Heart left ventricle (tissue), 16 donors: ENCODE results near the gene KCNA2. TPM values are rescaled to one million over a fixed set of nuclear protein-coding genes. Genes with fewer than 3 reads are reported as not detected.

Experiments
- ATAC-seq, 4 donors: fragments of 200-7000 bp; cut with Tn5 transposase; one replicate each; pipeline ENCODE4 v1.9.1; 2020 to 2022; ENCODE audit warnings: moderate library complexity in 4 of 4, mild to moderate bottlenecking in 3 of 4, moderate number of reproducible peaks in 1 of 4
- DNase-seq, 5 donors: peaks; one replicate each; pipeline ENCODE4 v3.0.0-alpha.2; 2020
- H3K27ac ChIP-seq, 12 donors: fragments of 200-600 bp; sonication (generic) in 4 of 12; one replicate each; pipeline versions ENCODE4 v1.5.0 to v1.8.0; 2016 to 2022; ENCODE audit warnings: mild to moderate bottlenecking in 2 of 12
- H3K27me3 ChIP-seq, 9 donors: fragments of 200-600 bp; sonication (generic) in 2 of 9; one replicate each; pipeline versions ENCODE4 v1.5.1 to v1.8.0; 2016 to 2022; ENCODE audit warnings: mild to moderate bottlenecking in 3 of 9
- H3K36me3 ChIP-seq, 9 donors: fragments of 200-600 bp; sonication (generic) in 2 of 9; one replicate each; pipeline versions ENCODE4 v1.5.0 to v1.8.0; 2018 to 2022; ENCODE audit warnings: mild to moderate bottlenecking in 2 of 9
- H3K4me1 ChIP-seq, 12 donors: fragments of 200-600 bp; sonication (generic) in 4 of 12; one replicate each; pipeline versions ENCODE4 v1.5.0 to v1.8.0; 2016 to 2022; ENCODE audit warnings: mild to moderate bottlenecking in 3 of 12
- H3K4me3 ChIP-seq, 12 donors: fragments of 200-600 bp; sonication (generic) in 4 of 12; one replicate each; pipeline versions ENCODE4 v1.5.0 to v1.8.0; 2017 to 2022; ENCODE audit warnings: mild to moderate bottlenecking in 9 of 12, moderate library complexity in 4 of 12
- H3K9me3 ChIP-seq, 12 donors: fragments of 200-600 bp; sonication (generic) in 4 of 12; one replicate each; pipeline versions ENCODE4 v1.5.0 to v1.8.0; 2016 to 2022; ENCODE audit warnings: mild to moderate bottlenecking in 1 of 12
- CTCF ChIP-seq, 12 donors: fragments of 200-600 bp; sonication (generic) in 4 of 12; IDR thresholded peaks; one replicate each; pipeline versions ENCODE4 v1.5.0 to v1.8.0; 2018 to 2022; ENCODE audit warnings: antibody characterized with exemption in 12 of 12, mild to moderate bottlenecking in 5 of 12
- POLR2A ChIP-seq, 2 donors: fragments of 450-650 bp; IDR thresholded peaks; one replicate each; pipeline ENCODE4 v1.6.1; 2017; ENCODE audit warnings: antibody characterized with exemption in 2 of 2, mild to moderate bottlenecking in 2 of 2, moderate library complexity in 2 of 2
- WGBS, 4 donors: extraction: QIAGEN DNeasy Blood & Tissue Kit in 2 of 4; methylation state at CpG; one replicate each; pipeline versions ENCODE4 v1.1.5 to v1.1.7; 2013 to 2018; 5-methylcytosine and 5-hydroxymethylcytosine counted together
- intact Hi-C, 10 donors: fragments of 100-400 bp; cut with DNase I; formaldehyde crosslinking; loops; one replicate each; pipeline versions ENCODE4 v1.11.1 to v1.14.2; 2022
- polyA plus RNA-seq, 2 donors: library from polyadenylated mRNA; stranded (reverse); fragments of 200-250 nt; gene quantifications; one replicate each; pipeline ENCODE4 v1.2.3, GENCODE V29; 2013
- total RNA-seq, 9 donors: library from RNA; depleted of rRNA in 2 of 9; stranded (reverse); fragments of >200 nt in 2 of 9; fragmentation: NEBNext Ultra II Directional in 3 of 9; extraction: Animal tissue kit (Norgen Biotek cat#: 25700) in 3 of 9; gene quantifications; one replicate each; pipeline versions ENCODE4 v1.1.0 to v1.2.4, GENCODE V29; 2016 to 2023
- donor health status: ischemic (EF 13 %, LVEDD 7.1; RV severe dilation, severe dysfunction).
- donor health status: healthy with polysubstance abuse.
- donor health status: DM: no; HTN: yes; CAD: no.
- donor health status: DM: no; HTN: no; CAD: no.
- donor health status: ischemic (EF 25% LVEDD 6.9; RV normal size, moderate dysfunction).
- donor health status: ischemic (EF 25% LVEDD 5.7; RV mildly dilated, moderate dysfunction).
- donor health status: healthy.
- donor health status: DM: yes; HTN: yes; CAD: no.
- donor health status: ischemic (EF 35%, LVEDD 5.7; RV mildly dilated, moderate dysfunction).
- donor health status: nonischemic (EF 11% LVEDD 7.7; RV severe dilation, severe dysfunction).
- donor health status: DM: yes; HTN: yes; CAD: no.
- donor health status: PGD.
- donor health status: ischemic (EF 29% LVEDD 5.4; RV normal size, mild dysfunction).
- donor health status: nonischemic (EF 23%, LVEDD 6.1; RV moderate dilation, normal function).

Gene KCNA2
- total and polyA plus RNA-seq, 11 donors: 0.08 to 1.6 (median 0.78) TPM

- H3K36me3 ChIP-seq: no peaks in the 10 kb centered on the region
- H3K4me1 ChIP-seq: peaks cover 0 to 65% (median 10%) of the 10 kb centered on the region in 12 donors
- TF ChIP-seq POLR2A (IDR thresholded peaks at IDR 0.05): no peak
- TF ChIP-seq CTCF (IDR thresholded peaks at IDR 0.05): no peak
- H3K27me3 ChIP-seq: peaks cover 0 to 9% (median 0%) of the 10 kb centered on the region in 9 donors
- no peaks in the 10 kb centered on the region for H3K9me3 ChIP-seq
- 29 to 38% (median 31%) methylated on average over 5 of the region's 5 CpGs for WGBS, 4 donors
- peak in 3 of 4 donors; percentile 57 to 79 (median 74) for ATAC-seq
- H3K4me3 ChIP-seq: no peak overlapping the region
- DNase-seq: no peak
- intact Hi-C loops: no loop called here
- H3K27ac ChIP-seq: peak overlapping the region in 6 of 12 donors; percentile 19 to 76 (median 42)
Measured at GRCh38 chr1:110647254-110647891, 41.2 kb upstream of the KCNA2 start.

- DNase-seq (no peak), ATAC-seq (peak in 3 of 4 donors; percentile 49 to 90 (median 69))
- peak overlapping the region in 4 of 12 donors; percentile 24 to 76 (median 56) for H3K27ac ChIP-seq
- H3K4me1 ChIP-seq: peaks cover 0 to 74% (median 10%) of the 10 kb centered on the region in 12 donors
- no peaks in the 10 kb centered on the region for H3K36me3 ChIP-seq
- H3K9me3 ChIP-seq: no peaks in the 10 kb centered on the region
- WGBS, 4 donors: 62 to 71% (median 70%) methylated on average over 4 of the region's 4 CpGs
- H3K27me3 ChIP-seq: peaks cover 0 to 9% (median 0%) of the 10 kb centered on the region in 9 donors
- intact Hi-C loops: no loop called here
- H3K4me3 ChIP-seq: no peak overlapping the region
- TF ChIP-seq POLR2A (IDR thresholded peaks at IDR 0.05): no peak
- TF ChIP-seq CTCF (IDR thresholded peaks at IDR 0.05): no peak
Measured at GRCh38 chr1:110645821-110646735, 39.9 kb upstream of the KCNA2 start.

GRCh38 chr1:110645211-110645610, 39.1 kb upstream of the KCNA2 start:
- Histone ChIP-seq H3K4me1 (peaks cover 0 to 80% (median 10%) of the 10 kb centered on the region in 12 donors), H3K36me3 (no peaks in the 10 kb centered on the region), H3K27ac (peak overlapping the region in 5 of 12 donors; percentile 1 to 76 (median 49)), H3K27me3 (peaks cover 0 to 9% (median 0%) of the 10 kb centered on the region in 9 donors), H3K9me3 (no peaks in the 10 kb centered on the region), H3K4me3 (no peak overlapping the region)
- DNase-seq (no peak), ATAC-seq (no peak)
- TF ChIP-seq POLR2A (IDR thresholded peaks at IDR 0.05) (no peak), CTCF (IDR thresholded peaks at IDR 0.05) (no peak)
- intact Hi-C loops: no loop called here

GRCh38 chr1:110643879-110644472, 37.8 kb upstream of the KCNA2 start:
- no peak for TF ChIP-seq POLR2A (IDR thresholded peaks at IDR 0.05)
- TF ChIP-seq CTCF (IDR thresholded peaks at IDR 0.05): no peak
- peaks cover 0 to 93% (median 10%) of the 10 kb centered on the region in 12 donors for H3K4me1 ChIP-seq
- ATAC-seq: no peak

More at GRCh38 chr1:110643879-110644472, 37.8 kb upstream of the KCNA2 start:
- H3K27ac ChIP-seq: peak overlapping the region in 1 of 12 donors; percentile 67
- no peaks in the 10 kb centered on the region for H3K27me3 ChIP-seq
- intact Hi-C loops: no loop called here
- H3K36me3 ChIP-seq: no peaks in the 10 kb centered on the region
- 27 to 38% (median 35%) methylated on average over 4 of the region's 4 CpGs for WGBS, 4 donors
- no peaks in the 10 kb centered on the region for H3K9me3 ChIP-seq
- DNase-seq: no peak
- no peak overlapping the region for H3K4me3 ChIP-seq
